ENCODE data around the gene EPS8L2.

EPS8L2 gene

DNA sequence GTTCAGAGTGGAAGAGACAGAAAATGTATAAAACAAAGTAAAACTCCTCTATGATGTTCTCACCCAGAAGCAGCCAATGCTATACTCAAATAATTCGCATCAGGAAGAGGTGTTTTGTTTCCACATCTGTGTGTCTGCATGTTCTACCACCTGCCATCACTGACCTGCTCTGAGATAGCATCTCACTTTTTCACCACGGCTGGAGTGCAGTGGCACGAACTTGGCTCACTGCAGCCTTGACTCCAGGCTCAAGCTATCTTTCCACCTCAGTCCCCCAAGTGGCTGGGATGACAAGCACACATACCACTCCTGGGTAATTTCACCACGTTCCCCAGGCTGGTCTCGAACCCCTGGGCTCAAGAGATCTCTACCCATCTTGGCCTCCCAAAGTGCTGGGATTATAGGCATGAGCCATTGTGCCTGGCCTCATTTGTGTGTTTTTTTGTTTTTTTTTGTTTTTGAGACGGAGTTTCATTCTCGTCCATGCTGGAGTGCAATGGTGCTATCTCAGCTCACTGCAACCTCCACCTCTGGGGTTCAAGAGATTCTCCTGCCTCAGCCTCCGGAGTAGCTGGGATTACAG lies 55.6 kb downstream of the EPS8L2 start:
- no peak for DNase-seq (ENCODE audit: low read depth, low spot score)

DNA sequence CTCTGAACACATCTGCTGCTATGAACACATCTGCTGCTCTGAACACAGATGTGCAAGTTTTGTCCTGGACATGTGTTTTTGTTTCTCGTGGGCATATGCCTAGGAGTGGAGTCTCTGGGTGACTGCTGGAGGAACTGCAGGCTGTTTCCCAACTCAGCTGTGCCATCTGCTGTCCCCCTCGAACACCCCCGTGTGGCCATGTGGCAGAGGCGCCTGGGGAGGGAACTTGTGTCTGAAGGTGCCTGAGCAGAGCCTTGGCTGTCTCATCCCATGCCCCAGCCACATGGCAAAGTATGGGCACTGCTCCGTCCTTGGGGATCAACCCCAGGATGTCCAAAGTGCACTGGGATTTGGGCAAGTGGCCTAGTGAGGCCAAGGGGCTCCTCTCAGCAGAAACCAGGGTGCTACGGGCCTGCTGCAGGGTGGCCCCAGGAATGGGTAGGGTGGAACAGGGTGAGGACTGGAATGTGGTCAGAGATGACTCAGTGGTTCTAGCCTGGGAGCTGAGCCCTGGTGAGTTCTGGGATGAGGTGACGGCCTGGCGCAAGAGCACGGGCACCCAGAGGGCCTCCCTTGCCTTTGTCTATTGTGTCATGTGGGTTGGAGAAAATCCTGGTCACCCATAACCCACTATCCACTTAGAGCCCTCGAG lies 56.5 kb downstream of the EPS8L2 start:
- no peak for DNase-seq (ENCODE audit: low read depth, low spot score)

GRCh38 chr11:763073-763463 lies 57.0 kb downstream of the EPS8L2 start:
- no peak for DNase-seq (ENCODE audit: low read depth, low spot score)

GRCh38 chr11:763549-764321 lies 57.7 kb downstream of the EPS8L2 start:
- DNase-seq (ENCODE audit: low read depth, low spot score) = no peak

- DNase-seq (ENCODE audit: low read depth, low spot score) = no peak
Observed at GRCh38 chr11:764322-765024, 58.4 kb downstream of the EPS8L2 start.

GRCh38 chr11:765025-765801 lies 59.2 kb downstream of the EPS8L2 start:
- DNase-seq (ENCODE audit: low read depth, low spot score) = no peak

GRCh38 chr11:765802-766091 lies 59.7 kb downstream of the EPS8L2 start:
- DNase-seq (ENCODE audit: low read depth, low spot score) = no peak

DNA sequence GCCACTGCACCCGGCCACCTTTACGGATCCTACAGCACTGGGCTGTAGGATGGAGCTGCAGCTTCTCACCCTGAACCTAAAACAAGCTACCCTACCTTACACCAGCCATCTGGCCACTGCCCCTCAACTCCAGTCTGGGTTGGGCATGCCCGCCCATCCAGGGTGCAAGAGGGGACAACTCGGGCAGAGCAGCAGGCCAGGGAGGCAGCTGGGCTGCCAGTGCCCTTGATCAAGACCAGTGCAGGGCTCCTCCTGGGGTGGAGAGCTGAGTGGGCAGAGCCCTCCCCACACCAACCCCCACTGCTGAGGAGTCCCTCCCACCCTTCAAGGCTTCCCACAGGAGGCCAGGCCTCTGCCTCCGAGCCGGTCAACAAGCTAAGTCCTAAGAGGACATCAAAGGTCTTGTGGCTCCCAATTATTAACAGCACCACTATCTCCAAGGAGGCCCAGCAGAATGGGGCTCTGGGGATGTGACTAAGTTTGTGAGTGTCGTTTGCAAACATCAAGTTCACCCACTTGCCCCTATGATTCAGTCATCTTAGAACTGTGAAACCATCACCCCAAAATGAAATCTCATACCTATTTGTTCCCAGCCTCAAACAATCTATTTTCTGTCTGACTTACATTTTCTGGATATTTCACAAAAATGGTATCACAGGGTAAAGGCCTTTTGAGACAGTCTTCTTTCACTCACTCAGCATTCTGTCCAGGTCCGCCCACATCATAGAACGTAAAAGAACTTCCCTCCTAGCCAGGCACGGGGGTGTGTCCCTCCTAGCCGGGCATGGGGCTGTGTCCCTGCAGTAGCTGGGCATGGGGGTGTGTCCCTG lies 60.3 kb downstream of the EPS8L2 start:
- DNase-seq (ENCODE audit: low read depth, low spot score) = no peak

DNA sequence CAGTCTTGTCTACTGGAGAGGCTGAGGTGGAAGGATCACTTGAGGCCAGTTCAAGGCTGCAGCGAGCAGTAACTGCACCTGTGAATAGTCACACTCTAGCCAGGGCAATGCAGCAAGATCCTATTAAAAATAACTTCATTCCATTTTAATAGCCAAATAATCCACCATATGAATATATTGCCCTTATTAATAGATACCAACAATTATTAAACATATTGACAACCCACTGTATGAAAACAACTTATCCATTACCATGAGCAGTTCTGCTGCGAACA lies 60.8 kb downstream of the EPS8L2 start:
- no peak for DNase-seq (ENCODE audit: low read depth, low spot score)

- DNase-seq (ENCODE audit: low read depth, low spot score) = no peak
Observed at GRCh38 chr11:767238-767637, 61.2 kb downstream of the EPS8L2 start.

DNA sequence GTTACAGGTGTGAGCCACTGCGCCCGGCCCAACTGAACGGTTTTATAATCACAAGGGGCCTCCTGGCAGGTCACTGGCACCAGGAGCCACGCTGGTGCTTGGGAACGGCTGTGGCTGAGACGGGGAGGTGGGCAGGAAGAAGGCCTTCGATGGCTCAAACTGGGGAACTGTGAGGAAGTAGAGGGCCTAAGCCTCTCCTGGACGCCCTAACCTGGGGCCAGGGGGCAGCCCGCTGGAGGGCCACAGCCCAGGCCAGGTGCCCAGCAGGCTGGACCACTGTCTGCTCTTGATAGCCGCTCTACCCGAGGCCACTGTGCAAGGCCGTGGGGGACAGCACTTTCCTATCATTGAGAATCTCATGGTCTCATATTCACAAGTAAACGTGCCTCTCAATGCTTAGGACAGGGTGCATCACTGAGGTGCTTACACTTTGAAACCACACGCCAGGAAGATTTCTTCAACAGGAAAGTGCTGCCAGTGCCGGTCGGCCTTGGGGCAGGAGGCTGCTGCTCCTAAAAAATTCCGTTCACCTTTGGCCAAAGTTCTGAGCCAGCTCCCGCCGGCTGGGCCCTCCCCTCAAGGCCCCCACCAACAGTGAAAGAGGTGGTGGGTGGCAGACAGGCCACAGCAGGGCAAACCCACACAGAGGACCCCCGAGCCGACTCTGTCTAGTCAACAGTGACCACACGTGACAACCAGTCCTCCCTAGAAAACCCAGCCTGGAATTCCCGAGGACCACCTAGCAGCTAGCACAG lies 64.0 kb downstream of the EPS8L2 start:
- DNase-seq (ENCODE audit: low read depth, low spot score) = no peak

DNA sequence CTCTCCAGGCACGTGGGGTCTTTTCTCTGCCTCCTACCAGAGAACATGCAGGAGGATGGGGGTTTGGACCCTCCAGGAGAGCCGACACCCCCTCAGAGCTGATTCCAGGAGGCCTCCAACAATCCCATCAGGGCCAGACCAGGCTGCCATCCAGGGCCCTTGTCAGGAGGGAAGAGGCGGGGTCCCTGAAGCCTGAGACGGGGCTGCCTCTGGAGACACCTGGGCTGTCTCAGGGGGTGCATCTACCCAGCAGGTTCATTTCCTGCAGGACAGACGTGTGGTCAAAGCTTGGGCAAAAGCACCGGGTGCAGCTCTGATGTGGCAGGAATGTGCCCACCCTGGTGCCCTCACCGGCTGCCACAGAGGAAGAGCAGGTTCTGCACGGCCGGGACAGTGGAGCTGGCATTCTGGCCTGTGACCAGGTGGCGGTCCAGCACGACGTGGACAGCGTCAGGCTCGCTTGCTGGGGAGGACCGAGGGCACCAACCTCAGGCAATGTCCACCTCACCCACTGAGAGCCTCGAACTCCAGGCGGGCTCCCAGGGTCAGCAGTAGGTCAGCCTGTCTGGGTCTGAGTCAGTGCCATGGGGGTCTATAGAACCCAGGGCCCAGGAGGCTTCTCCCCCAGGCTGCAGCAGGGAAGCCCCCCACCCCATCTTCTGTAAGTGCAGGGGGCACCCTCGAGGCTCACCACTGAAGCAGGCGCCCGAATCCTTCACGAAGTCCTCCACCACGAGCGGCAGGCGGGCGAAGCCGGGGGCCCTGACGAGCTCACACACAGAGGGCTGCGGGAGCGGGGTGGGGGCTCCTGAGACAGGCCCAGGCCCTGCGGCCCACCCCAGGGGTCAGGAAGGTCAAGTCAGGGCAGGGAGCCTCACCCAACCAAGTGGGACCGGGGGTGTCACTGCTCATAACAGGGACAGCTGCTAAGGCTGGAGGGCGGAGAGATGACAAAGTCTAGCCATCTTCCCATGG lies 64.9 kb downstream of the EPS8L2 start:
- DNase-seq (ENCODE audit: low read depth, low spot score) = no peak

- no peak for DNase-seq (ENCODE audit: low read depth, low spot score)
Observed at GRCh38 chr11:771617-772204, 65.7 kb downstream of the EPS8L2 start.

DNA sequence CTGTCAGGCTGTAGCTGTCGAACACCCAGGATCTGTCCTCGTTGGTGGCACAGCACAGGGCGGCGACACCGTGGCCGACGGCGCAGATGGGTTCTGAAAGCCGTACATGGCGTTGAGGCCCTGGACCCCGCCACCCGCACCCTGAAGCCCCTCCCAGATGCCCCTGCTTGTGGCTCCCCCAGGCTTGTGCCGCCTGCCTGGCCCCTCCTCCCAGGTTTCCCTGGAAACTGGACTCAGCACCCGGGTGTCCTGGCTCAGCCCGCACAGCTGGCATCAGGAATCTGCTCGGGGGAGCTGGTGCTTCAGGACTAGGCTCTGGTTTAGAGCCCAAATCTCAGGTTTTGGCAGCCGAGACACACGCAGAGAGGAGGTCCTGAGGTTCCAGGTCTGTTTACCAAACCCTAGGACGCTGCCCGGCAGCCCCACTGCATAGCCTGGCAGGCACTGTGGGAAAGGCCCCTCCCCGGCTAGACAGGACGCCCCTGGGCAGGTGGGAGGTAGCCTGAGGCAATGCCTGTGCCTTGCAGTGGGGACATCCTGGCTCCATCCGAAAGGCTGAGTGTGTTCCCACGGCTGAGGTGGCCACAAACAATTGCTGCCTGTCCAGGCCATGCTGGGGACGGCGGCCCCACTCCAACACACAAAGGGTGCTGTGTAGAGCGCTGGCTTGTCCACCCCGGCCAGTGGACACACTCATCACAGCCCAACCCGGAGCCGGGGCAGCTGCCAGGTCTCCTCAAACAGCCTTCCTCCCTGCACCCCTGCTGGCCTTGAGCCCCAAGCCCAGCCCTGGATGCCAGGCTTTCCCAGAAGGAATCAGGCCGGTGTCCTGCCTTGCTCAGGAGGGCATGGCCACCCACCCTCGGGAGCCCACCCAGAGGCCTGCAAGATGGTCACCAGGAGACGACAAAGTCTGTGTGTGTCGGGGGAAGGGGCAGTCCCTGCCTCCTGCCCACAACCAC lies 66.7 kb downstream of the EPS8L2 start:
- no peak for DNase-seq (ENCODE audit: low read depth, low spot score)

DNA sequence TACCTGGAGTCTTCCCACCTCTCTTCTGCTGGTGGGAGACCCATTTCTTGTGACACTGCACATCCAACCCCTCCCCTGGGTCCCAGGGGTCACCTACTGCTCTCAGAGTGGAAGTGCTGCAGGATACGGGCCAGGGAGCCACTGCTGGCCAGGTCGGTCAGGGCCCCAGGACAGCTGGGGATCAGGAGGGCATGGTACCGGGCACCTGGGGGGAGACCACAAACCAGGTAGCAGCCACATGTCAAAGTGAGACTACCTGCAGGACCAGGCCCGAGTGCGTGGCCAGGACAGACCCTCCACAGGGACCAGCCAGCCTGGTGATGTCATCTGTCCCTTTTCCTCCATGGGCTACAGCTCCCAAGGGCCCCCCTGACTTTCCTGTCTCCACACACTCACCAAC lies 67.4 kb downstream of the EPS8L2 start:
- no peak for DNase-seq (ENCODE audit: low read depth, low spot score)

DNA sequence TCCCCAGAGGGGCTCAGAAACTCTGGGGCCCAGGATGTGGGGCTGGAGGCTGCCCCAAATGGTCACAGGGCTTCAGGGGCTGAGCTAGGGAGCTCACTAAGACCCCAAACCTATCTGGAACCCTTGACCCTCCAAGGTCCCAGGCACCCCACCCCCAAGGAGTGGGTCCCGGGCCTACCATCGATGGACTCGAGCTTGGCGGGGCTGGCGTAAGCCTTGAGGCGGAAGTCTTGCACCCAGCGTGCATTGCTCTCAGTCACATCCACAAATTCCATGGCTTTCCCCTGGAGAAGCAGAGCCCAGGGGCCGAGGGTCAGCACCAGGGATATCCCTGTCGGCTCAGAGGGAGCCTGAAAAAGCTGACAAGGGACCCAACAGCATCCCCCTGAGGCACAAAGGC lies 67.8 kb downstream of the EPS8L2 start:
- no peak for DNase-seq (ENCODE audit: low read depth, low spot score)

GRCh38 chr11:774873-775592 lies 69.0 kb downstream of the EPS8L2 start:
- no peak for DNase-seq (ENCODE audit: low read depth, low spot score)
